ENCODE measurements around the gene MS4A7.

Gene MS4A7

GRCh38 chr11:60370811-60371298 is 7.5 kb upstream of the MS4A7 start:
- no peak for DNase-seq (ENCODE audit: low read depth in 2 of 2)

- DNase-seq (ENCODE audit: low read depth in 2 of 2) = no peak
Observed at GRCh38 chr11:60371386-60371785, 6.9 kb upstream of the MS4A7 start.

- no peak for DNase-seq (ENCODE audit: low read depth in 2 of 2)
Observed at GRCh38 chr11:60371854-60372253, 6.5 kb upstream of the MS4A7 start.

GRCh38 chr11:60372767-60373166 is 5.6 kb upstream of the MS4A7 start:
- no peak for DNase-seq (ENCODE audit: low read depth in 2 of 2)

GRCh38 chr11:60375316-60375715 is 3.0 kb upstream of the MS4A7 start:
- DNase-seq (ENCODE audit: low read depth in 2 of 2) = no peak

- DNase-seq (ENCODE audit: low read depth in 2 of 2) = no peak
Observed at GRCh38 chr11:60376601-60377000, 1.7 kb upstream of the MS4A7 start.

- no peak for DNase-seq (ENCODE audit: low read depth in 2 of 2)
Observed at GRCh38 chr11:60377401-60378136, 763 bp upstream of the MS4A7 start.

GRCh38 chr11:60389279-60389910 is 11.1 kb downstream of the MS4A7 start:
- no peak for DNase-seq (ENCODE audit: low read depth in 2 of 2)

- DNase-seq (ENCODE audit: low read depth in 2 of 2) = no peak
Observed at GRCh38 chr11:60390419-60390818, 12.1 kb downstream of the MS4A7 start.

GRCh38 chr11:60392361-60392760 is 14.0 kb downstream of the MS4A7 start:
- no peak for DNase-seq (ENCODE audit: low read depth in 2 of 2)

- DNase-seq (ENCODE audit: low read depth in 2 of 2) = no peak
Observed at GRCh38 chr11:60393016-60393415, 14.7 kb downstream of the MS4A7 start.

- DNase-seq (ENCODE audit: low read depth in 2 of 2) = no peak
Observed at GRCh38 chr11:60394666-60395380, 16.5 kb downstream of the MS4A7 start.

- no peak for DNase-seq (ENCODE audit: low read depth in 2 of 2)
Observed at GRCh38 chr11:60396382-60396781, 18.1 kb downstream of the MS4A7 start, which contains the start of gene MS4A14. MS4A14 (plus strand) TSS chr11:60396459; CDS start chr11:60396579, 120 bp downstream.

GRCh38 chr11:60396799-60397198 is 18.5 kb downstream of the MS4A7 start:
- no peak for DNase-seq (ENCODE audit: low read depth in 2 of 2)

- DNase-seq (ENCODE audit: low read depth in 2 of 2) = no peak
Observed at GRCh38 chr11:60420015-60420414, 41.7 kb downstream of the MS4A7 start.

GRCh38 chr11:60422609-60423008 is 44.3 kb downstream of the MS4A7 start:
- no peak for DNase-seq (ENCODE audit: low read depth in 2 of 2)

GRCh38 chr11:60428517-60428916 is 50.2 kb downstream of the MS4A7 start:
- DNase-seq (ENCODE audit: low read depth in 2 of 2) = no peak

GRCh38 chr11:60429272-60429671 is 50.9 kb downstream of the MS4A7 start, which contains the start of gene MS4A5:
MS4A5 (plus strand) TSS chr11:60429572; CDS start chr11:60429675, 103 bp downstream.
- DNase-seq (ENCODE audit: low read depth in 2 of 2) = no peak

GRCh38 chr11:60431251-60431650 is 52.9 kb downstream of the MS4A7 start:
- DNase-seq (ENCODE audit: low read depth in 2 of 2) = no peak

- no peak for DNase-seq (ENCODE audit: low read depth in 2 of 2)
Observed at GRCh38 chr11:60433401-60433800, 55.1 kb downstream of the MS4A7 start.

Data from stimulated activated CD8-positive, alpha-beta memory T cell treated with anti-CD3 and anti-CD28 coated beads, Interleukin-15, amount 100 ng/mL, for 4 hours (primary cell).